ENCODE data around the gene MAP4K2.

GRCh38 chr11:64845129-64845775, 42.2 kb upstream of the MAP4K2 start:
- TF ChIP-seq, protein P1, sequence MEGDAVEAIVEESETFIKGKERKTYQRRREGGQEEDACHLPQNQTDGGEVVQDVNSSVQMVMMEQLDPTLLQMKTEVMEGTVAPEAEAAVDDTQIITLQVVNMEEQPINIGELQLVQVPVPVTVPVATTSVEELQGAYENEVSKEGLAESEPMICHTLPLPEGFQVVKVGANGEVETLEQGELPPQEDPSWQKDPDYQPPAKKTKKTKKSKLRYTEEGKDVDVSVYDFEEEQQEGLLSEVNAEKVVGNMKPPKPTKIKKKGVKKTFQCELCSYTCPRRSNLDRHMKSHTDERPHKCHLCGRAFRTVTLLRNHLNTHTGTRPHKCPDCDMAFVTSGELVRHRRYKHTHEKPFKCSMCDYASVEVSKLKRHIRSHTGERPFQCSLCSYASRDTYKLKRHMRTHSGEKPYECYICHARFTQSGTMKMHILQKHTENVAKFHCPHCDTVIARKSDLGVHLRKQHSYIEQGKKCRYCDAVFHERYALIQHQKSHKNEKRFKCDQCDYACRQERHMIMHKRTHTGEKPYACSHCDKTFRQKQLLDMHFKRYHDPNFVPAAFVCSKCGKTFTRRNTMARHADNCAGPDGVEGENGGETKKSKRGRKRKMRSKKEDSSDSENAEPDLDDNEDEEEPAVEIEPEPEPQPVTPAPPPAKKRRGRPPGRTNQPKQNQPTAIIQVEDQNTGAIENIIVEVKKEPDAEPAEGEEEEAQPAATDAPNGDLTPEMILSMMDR (conservative IDR thresholded peaks at IDR 0.05 in 1 of 2, IDR thresholded peaks at IDR 0.05 in 1 of 2; ENCODE audit: extremely low read depth in 1 of 2, insufficient read depth in 1 of 2, low read depth in 1 of 2, low read length in 2 of 2) = no peak
- TF ChIP-seq EZH2 (IDR thresholded peaks at IDR 0.05; ENCODE audit: borderline replicate concordance, low read length) = no peak
